Measurements from ENCODE around the gene NOS1AP.

The NOS1AP gene

DNA sequence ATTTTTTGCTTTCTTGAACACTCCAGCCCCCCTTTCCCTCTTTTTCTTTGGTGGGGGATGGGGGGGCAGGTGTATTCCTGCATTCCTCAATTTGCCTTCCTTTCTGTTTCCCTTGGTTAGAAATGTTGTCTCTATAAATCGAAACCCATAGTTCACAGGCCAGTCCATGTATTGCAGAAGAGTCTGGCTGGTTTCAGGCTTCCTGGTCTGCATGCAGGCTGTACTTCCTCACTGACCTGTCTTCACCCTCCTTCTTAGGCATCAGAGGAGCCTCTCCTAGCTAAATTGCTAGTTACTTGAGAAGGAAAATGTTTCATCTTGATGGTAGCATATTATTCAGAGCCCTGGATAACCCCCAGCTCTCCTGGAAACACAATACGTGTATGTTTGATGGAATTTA lies 167.1 kb downstream of the NOS1AP start:
- WGBS (ENCODE audit: insufficient coverage, insufficient read length) = no CpG with 5 or more reads among the region's 2 CpGs
- DNase-seq (ENCODE audit: low read depth, low spot score) = no peak
- H3K27ac ChIP-seq (ENCODE audit: low read length) = no peak overlapping the region

DNA sequence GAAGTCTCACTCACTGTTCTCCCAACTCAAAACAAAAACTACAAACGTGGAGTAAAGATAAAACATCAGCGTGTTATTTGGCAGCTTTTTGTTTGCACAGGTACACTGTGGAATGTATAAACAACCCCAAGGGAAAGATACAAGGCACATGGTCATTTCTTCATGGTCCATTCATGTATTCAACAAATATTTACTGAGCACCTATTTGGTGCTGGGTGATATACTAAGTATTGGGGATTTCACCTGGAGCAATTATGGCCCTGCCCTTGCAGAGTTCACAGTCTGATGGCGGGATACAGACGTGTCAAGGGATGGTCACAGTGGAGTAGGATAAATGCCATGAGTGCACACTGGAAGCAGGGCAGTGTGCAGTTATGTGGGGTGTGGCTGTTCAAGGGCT lies 171.1 kb downstream of the NOS1AP start:
- Histone ChIP-seq H3K4me1 (ENCODE audit: control insufficient read depth, insufficient read depth, low read length) (0 out of 2 replicates have a peak, but pooled peaks cover 1% of the 10 kb centered on the region), H3K27ac (ENCODE audit: low read length) (no peak overlapping the region), H3K4me3 (ENCODE audit: low read length) (no peak overlapping the region), H3K9me3 (ENCODE audit: control insufficient read depth, insufficient read depth, low read length) (no peaks in the 10 kb centered on the region), H3K27me3 (ENCODE audit: control insufficient read depth, insufficient read depth, low read length) (no peaks in the 10 kb centered on the region), H3K36me3 (ENCODE audit: control insufficient read depth, insufficient read depth, low read length) (no peaks in the 10 kb centered on the region)
- DNase-seq (ENCODE audit: low read depth, low spot score) = no peak
- no CpG with 5 or more reads among the region's 4 CpGs for WGBS (ENCODE audit: insufficient coverage, insufficient read length)

More for the DNA sequence above, 167.1 kb downstream of the NOS1AP start:
- Histone ChIP-seq H3K4me1 (ENCODE audit: control insufficient read depth, insufficient read depth, low read length) (peaks cover 3% of the 10 kb centered on the region; the same call in 1 of the 2 replicates), H3K27me3 (ENCODE audit: control insufficient read depth, insufficient read depth, low read length) (no peaks in the 10 kb centered on the region), H3K9me3 (ENCODE audit: control insufficient read depth, insufficient read depth, low read length) (no peaks in the 10 kb centered on the region), H3K36me3 (ENCODE audit: control insufficient read depth, insufficient read depth, low read length) (no peaks in the 10 kb centered on the region), H3K4me3 (ENCODE audit: low read length) (no peak overlapping the region)

GRCh38 chr1:162242804-162243203 lies 173.3 kb downstream of the NOS1AP start:
- no peaks in the 10 kb centered on the region for H3K27me3 ChIP-seq (ENCODE audit: control insufficient read depth, insufficient read depth, low read length)
- no peaks in the 10 kb centered on the region for H3K36me3 ChIP-seq (ENCODE audit: control insufficient read depth, insufficient read depth, low read length)
- H3K4me3 ChIP-seq (ENCODE audit: low read length) = no peak overlapping the region
- no peaks in the 10 kb centered on the region for H3K9me3 ChIP-seq (ENCODE audit: control insufficient read depth, insufficient read depth, low read length)
- DNase-seq (ENCODE audit: low read depth, low spot score) = no peak
- H3K27ac ChIP-seq (ENCODE audit: low read length) = no peak overlapping the region
- H3K4me1 ChIP-seq (ENCODE audit: control insufficient read depth, insufficient read depth, low read length) = no peaks in the 10 kb centered on the region
- no CpG with 5 or more reads among the region's 6 CpGs for WGBS (ENCODE audit: insufficient coverage, insufficient read length)

- Histone ChIP-seq H3K27me3 (ENCODE audit: control insufficient read depth, insufficient read depth, low read length) (no peaks in the 10 kb centered on the region), H3K27ac (ENCODE audit: low read length) (no peak overlapping the region), H3K4me3 (ENCODE audit: low read length) (no peak overlapping the region), H3K9me3 (ENCODE audit: control insufficient read depth, insufficient read depth, low read length) (no peaks in the 10 kb centered on the region), H3K36me3 (ENCODE audit: control insufficient read depth, insufficient read depth, low read length) (no peaks in the 10 kb centered on the region), H3K4me1 (ENCODE audit: control insufficient read depth, insufficient read depth, low read length) (peaks cover 7% of the 10 kb centered on the region; the same call in 1 of the 2 replicates)
- no CpG with 5 or more reads among the region's 3 CpGs for WGBS (ENCODE audit: insufficient coverage, insufficient read length)
- DNase-seq (ENCODE audit: low read depth, low spot score) = no peak
Measured at GRCh38 chr1:162248854-162249535, 179.5 kb downstream of the NOS1AP start.

- Histone ChIP-seq H3K4me3 (ENCODE audit: low read length) (no peak overlapping the region), H3K4me1 (ENCODE audit: control insufficient read depth, insufficient read depth, low read length) (peaks cover 7% of the 10 kb centered on the region; the same call in 1 of the 2 replicates), H3K36me3 (ENCODE audit: control insufficient read depth, insufficient read depth, low read length) (no peaks in the 10 kb centered on the region), H3K27me3 (ENCODE audit: control insufficient read depth, insufficient read depth, low read length) (no peaks in the 10 kb centered on the region), H3K27ac (ENCODE audit: low read length) (no peak overlapping the region), H3K9me3 (ENCODE audit: control insufficient read depth, insufficient read depth, low read length) (no peaks in the 10 kb centered on the region)
- no peak for DNase-seq (ENCODE audit: low read depth, low spot score)
- WGBS (ENCODE audit: insufficient coverage, insufficient read length) = no CpG with 5 or more reads among the region's 2 CpGs
Measured at GRCh38 chr1:162250004-162250730, 180.7 kb downstream of the NOS1AP start.

- no peak overlapping the region for H3K4me3 ChIP-seq (ENCODE audit: low read length)
- no peak for DNase-seq (ENCODE audit: low read depth, low spot score)
- no CpG with 5 or more reads among the region's 2 CpGs for WGBS (ENCODE audit: insufficient coverage, insufficient read length)
- H3K9me3 ChIP-seq (ENCODE audit: control insufficient read depth, insufficient read depth, low read length) = no peaks in the 10 kb centered on the region
- H3K36me3 ChIP-seq (ENCODE audit: control insufficient read depth, insufficient read depth, low read length) = no peaks in the 10 kb centered on the region
- no peak overlapping the region for H3K27ac ChIP-seq (ENCODE audit: low read length)
- H3K27me3 ChIP-seq (ENCODE audit: control insufficient read depth, insufficient read depth, low read length) = no peaks in the 10 kb centered on the region
- H3K4me1 ChIP-seq (ENCODE audit: control insufficient read depth, insufficient read depth, low read length) = peaks cover 7% of the 10 kb centered on the region; the same call in 1 of the 2 replicates
Measured at GRCh38 chr1:162251102-162251501, 181.6 kb downstream of the NOS1AP start.

GRCh38 chr1:162252214-162252613 lies 182.7 kb downstream of the NOS1AP start:
- Histone ChIP-seq H3K9me3 (ENCODE audit: control insufficient read depth, insufficient read depth, low read length) (no peaks in the 10 kb centered on the region), H3K4me3 (ENCODE audit: low read length) (no peak overlapping the region), H3K27me3 (ENCODE audit: control insufficient read depth, insufficient read depth, low read length) (no peaks in the 10 kb centered on the region), H3K36me3 (ENCODE audit: control insufficient read depth, insufficient read depth, low read length) (no peaks in the 10 kb centered on the region), H3K27ac (ENCODE audit: low read length) (no peak overlapping the region), H3K4me1 (ENCODE audit: control insufficient read depth, insufficient read depth, low read length) (peaks cover 7% of the 10 kb centered on the region; the same call in 1 of the 2 replicates)
- no peak for DNase-seq (ENCODE audit: low read depth, low spot score)
- WGBS (ENCODE audit: insufficient coverage, insufficient read length) = no CpG with 5 or more reads among the region's 2 CpGs

GRCh38 chr1:162253790-162254189 lies 184.3 kb downstream of the NOS1AP start:
- Histone ChIP-seq H3K4me3 (ENCODE audit: low read length) (no peak overlapping the region), H3K9me3 (ENCODE audit: control insufficient read depth, insufficient read depth, low read length) (no peaks in the 10 kb centered on the region), H3K27ac (ENCODE audit: low read length) (no peak overlapping the region), H3K36me3 (ENCODE audit: control insufficient read depth, insufficient read depth, low read length) (no peaks in the 10 kb centered on the region), H3K4me1 (ENCODE audit: control insufficient read depth, insufficient read depth, low read length) (peaks cover 7% of the 10 kb centered on the region; the same call in 1 of the 2 replicates), H3K27me3 (ENCODE audit: control insufficient read depth, insufficient read depth, low read length) (no peaks in the 10 kb centered on the region)
- WGBS (ENCODE audit: insufficient coverage, insufficient read length) = no CpG with 5 or more reads among the region's 3 CpGs
- no peak for DNase-seq (ENCODE audit: low read depth, low spot score)

- no CpG with 5 or more reads among the region's 4 CpGs for WGBS (ENCODE audit: insufficient coverage, insufficient read length)
- no peak overlapping the region for H3K4me3 ChIP-seq (ENCODE audit: low read length)
- DNase-seq (ENCODE audit: low read depth, low spot score) = no peak
- H3K36me3 ChIP-seq (ENCODE audit: control insufficient read depth, insufficient read depth, low read length) = no peaks in the 10 kb centered on the region
- H3K9me3 ChIP-seq (ENCODE audit: control insufficient read depth, insufficient read depth, low read length) = no peaks in the 10 kb centered on the region
- peaks cover 2% of the 10 kb centered on the region; the same call in 1 of the 2 replicates for H3K4me1 ChIP-seq (ENCODE audit: control insufficient read depth, insufficient read depth, low read length)
- no peak overlapping the region for H3K27ac ChIP-seq (ENCODE audit: low read length)
- H3K27me3 ChIP-seq (ENCODE audit: control insufficient read depth, insufficient read depth, low read length) = no peaks in the 10 kb centered on the region
Measured at GRCh38 chr1:162256287-162256686, 186.8 kb downstream of the NOS1AP start.

DNA sequence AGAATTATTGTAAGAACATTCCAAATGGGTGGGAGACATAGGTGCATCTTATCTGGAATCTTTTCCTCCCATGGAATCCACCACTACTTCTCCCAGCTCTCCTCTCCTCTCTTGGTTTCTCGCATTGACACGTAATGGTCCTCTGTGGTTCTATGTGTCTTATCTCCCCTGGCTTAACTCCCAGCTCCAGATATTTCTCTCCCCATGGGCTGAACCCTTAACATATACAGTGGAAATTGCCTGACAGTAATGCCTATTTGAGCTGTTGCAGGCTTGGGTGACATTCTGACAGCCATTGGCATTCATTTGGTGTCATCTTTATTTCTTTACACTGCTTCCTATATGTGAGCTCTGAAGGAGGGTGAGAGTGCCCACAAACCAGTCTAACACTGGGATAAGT lies 188.9 kb downstream of the NOS1AP start:
- Histone ChIP-seq H3K27ac (ENCODE audit: low read length) (no peak overlapping the region), H3K27me3 (ENCODE audit: control insufficient read depth, insufficient read depth, low read length) (no peaks in the 10 kb centered on the region), H3K4me3 (ENCODE audit: low read length) (no peak overlapping the region), H3K9me3 (ENCODE audit: control insufficient read depth, insufficient read depth, low read length) (no peaks in the 10 kb centered on the region), H3K36me3 (ENCODE audit: control insufficient read depth, insufficient read depth, low read length) (no peaks in the 10 kb centered on the region), H3K4me1 (ENCODE audit: control insufficient read depth, insufficient read depth, low read length) (no peaks in the 10 kb centered on the region; the same call in 1 of the 2 replicates)
- WGBS (ENCODE audit: insufficient coverage, insufficient read length) = no CpG with 5 or more reads among the region's 2 CpGs
- no peak for DNase-seq (ENCODE audit: low read depth, low spot score)

Data from iPS DF 6.9 (cell line).